Measurements from ENCODE around the gene PGBD2. TPM values are rescaled to one million over a fixed set of nuclear protein-coding genes. Genes with fewer than 3 reads are reported as not detected.
"Not testable (repeated sequence)": the region's sequence is repeated elsewhere in the genome, so short reads cannot be mapped to it uniquely, and the experiment has no call there.

Gene PGBD2
- total and polyA plus RNA-seq, 2 of the 13 experiments (the other 11 are each of a cell fraction or from before 2014, with no cell fraction given), result 6.0 to 7.4 TPM

DNA sequence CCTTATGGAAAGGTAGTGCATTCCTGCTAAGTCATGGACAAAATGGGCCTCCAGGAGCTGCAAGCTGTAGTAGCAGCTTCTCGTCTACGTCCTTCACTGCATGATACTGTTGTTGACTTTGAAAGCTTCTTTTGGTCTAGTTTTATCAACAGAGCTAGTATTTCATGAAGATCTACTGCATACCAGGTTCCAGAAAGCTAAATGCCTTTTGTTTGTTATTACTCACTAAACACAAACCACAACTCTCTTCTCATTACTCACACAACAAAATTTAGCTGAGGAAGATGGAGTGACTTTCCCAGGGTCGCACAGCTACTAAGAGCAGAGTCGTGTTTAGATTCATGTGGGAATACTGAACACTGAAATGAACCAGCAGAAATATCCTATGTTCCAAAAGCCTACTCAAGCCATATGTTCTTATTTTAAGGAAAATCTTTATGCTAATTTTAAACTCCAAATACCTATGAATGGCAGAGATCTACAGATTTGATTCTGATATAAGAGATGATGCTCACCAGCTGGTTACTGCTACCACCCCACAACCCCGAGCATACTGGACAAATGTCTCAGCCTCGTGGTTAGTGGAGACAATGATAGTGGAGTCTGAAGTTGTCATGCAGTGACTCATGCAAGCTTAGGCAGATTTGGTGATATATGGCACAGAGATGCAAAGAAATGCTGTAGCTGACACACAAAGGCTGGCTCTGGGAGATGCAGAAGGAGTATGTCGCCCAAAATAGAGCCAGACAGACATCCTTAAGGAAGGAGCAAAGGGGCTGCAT is 20.6 kb downstream of the PGBD2 start (continued):
- TF ChIP-seq, protein P1, sequence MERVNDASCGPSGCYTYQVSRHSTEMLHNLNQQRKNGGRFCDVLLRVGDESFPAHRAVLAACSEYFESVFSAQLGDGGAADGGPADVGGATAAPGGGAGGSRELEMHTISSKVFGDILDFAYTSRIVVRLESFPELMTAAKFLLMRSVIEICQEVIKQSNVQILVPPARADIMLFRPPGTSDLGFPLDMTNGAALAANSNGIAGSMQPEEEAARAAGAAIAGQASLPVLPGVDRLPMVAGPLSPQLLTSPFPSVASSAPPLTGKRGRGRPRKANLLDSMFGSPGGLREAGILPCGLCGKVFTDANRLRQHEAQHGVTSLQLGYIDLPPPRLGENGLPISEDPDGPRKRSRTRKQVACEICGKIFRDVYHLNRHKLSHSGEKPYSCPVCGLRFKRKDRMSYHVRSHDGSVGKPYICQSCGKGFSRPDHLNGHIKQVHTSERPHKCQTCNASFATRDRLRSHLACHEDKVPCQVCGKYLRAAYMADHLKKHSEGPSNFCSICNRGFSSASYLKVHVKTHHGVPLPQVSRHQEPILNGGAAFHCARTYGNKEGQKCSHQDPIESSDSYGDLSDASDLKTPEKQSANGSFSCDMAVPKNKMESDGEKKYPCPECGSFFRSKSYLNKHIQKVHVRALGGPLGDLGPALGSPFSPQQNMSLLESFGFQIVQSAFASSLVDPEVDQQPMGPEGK (CRISPR knock-in tag; IDR thresholded peaks at IDR 0.05), result no peak
- TF ChIP-seq ZNF577 (CRISPR knock-in tag; IDR thresholded peaks at IDR 0.05; ENCODE audit: borderline replicate concordance, low read depth), result no peak
- TF ChIP-seq, protein P2, sequence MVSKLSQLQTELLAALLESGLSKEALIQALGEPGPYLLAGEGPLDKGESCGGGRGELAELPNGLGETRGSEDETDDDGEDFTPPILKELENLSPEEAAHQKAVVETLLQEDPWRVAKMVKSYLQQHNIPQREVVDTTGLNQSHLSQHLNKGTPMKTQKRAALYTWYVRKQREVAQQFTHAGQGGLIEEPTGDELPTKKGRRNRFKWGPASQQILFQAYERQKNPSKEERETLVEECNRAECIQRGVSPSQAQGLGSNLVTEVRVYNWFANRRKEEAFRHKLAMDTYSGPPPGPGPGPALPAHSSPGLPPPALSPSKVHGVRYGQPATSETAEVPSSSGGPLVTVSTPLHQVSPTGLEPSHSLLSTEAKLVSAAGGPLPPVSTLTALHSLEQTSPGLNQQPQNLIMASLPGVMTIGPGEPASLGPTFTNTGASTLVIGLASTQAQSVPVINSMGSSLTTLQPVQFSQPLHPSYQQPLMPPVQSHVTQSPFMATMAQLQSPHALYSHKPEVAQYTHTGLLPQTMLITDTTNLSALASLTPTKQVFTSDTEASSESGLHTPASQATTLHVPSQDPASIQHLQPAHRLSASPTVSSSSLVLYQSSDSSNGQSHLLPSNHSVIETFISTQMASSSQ (IDR thresholded peaks at IDR 0.05; ENCODE audit: low read depth), result no peak
- TF ChIP-seq, protein P2 (CRISPR knock-in tag; IDR thresholded peaks at IDR 0.05; ENCODE audit: borderline replicate concordance), result no peak
- TF ChIP-seq RFXANK (CRISPR knock-in tag; IDR thresholded peaks at IDR 0.05), result no peak
- TF ChIP-seq RBAK (CRISPR knock-in tag; IDR thresholded peaks at IDR 0.05), result no peak
- TF ChIP-seq ZFP1 (CRISPR knock-in tag; IDR thresholded peaks at IDR 0.05), result no peak
- no peak for TF ChIP-seq RFX5 (IDR thresholded peaks at IDR 0.05; ENCODE audit: low read depth, low read length)

DNA sequence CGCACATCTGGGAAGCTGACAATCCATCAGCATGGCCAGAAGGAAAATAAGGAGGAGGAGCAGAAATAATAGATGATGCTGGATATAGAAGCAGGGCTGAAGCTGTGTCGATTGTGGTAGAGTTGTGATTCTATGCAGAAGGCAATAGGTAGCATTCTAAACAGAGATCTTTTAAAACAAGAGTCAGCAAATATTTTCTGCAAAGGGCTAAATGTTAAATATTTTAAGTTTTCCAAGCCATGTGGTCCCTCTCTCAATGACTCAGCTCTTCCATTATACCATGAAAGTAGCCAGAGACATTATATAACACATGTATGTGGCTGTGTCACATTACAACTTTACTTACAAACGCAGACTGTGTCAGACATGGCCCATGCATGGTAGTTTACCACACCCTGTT is 21.2 kb downstream of the PGBD2 start:
- in situ Hi-C loops (cut with HindIII; ENCODE audit: extremely low pct_ligation_motif_present, low pct_unique_long_range_greater_than_20kb); BruUV-seq (replicated peaks); H3K4me3 ChIP-seq (replicated peaks in 1 of 3; ENCODE audit: insufficient read depth in 1 of 3, low read depth in 2 of 3, low read length in 3 of 3); H3K36me3 ChIP-seq (replicated peaks in 1 of 2; ENCODE audit: control insufficient read depth in 1 of 2, insufficient read depth in 2 of 2, low read length in 2 of 2); H4K20me1 ChIP-seq (ENCODE audit: insufficient read depth, low read length); ATAC-seq; H3K79me2 ChIP-seq (ENCODE audit: insufficient read depth, low read length); H3K4me2 ChIP-seq (ENCODE audit: low read depth, low read length); H3K27me3 ChIP-seq (ENCODE audit: control insufficient read depth in 1 of 2, insufficient read depth in 2 of 2, low read length in 2 of 2); H3K9ac ChIP-seq (ENCODE audit: insufficient read depth, low read depth, low read length); H3K9me3 ChIP-seq (ENCODE audit: low read length); FAIRE-seq; H2AFZ ChIP-seq (ENCODE audit: low read length); intact Hi-C loops (cut with micrococcal nuclease; ENCODE audit: unreplicated experiment); DNase-seq (ENCODE audit: low spot score); POLR2A ChIA-PET; CTCF ChIA-PET (ENCODE audit: low intra/inter-chr PET ratio, low total read pairs); H3K27ac ChIP-seq (ENCODE audit: extremely low read length, insufficient read depth, low read length): not testable (repeated sequence)
- 53% methylated on average over 3 of the region's 3 CpGs for WGBS (ENCODE audit: low lambda C conversion rate)
- peaks cover 18% of the 10 kb centered on the region; the same call in 1 of the 2 replicates for H3K4me1 ChIP-seq (ENCODE audit: insufficient read depth, low read length)

All from HepG2 (cell line).